TTC549 (cell line): Measurements from ENCODE around the gene TBL1XR1.

Experiments
- FAIRE-seq: peaks from 2 replicates; lab custom pipeline; 2012; peaks lifted over from hg19 to GRCh38; lab: Jason Lieb, UNC

Gene TBL1XR1

GRCh38 chr3:177061369-177061768 is 135.9 kb downstream of the TBL1XR1 start:
- no peak for FAIRE-seq

GRCh38 chr3:177060492-177060891 is 136.8 kb downstream of the TBL1XR1 start:
- no peak for FAIRE-seq

GRCh38 chr3:177058648-177059047 is 138.6 kb downstream of the TBL1XR1 start:
- no peak for FAIRE-seq

- FAIRE-seq: no peak
These were observed 139.5 kb downstream of the TBL1XR1 start for GRCh38 chr3:177057768-177058167.

- no peak for FAIRE-seq
These were observed 140.4 kb downstream of the TBL1XR1 start for GRCh38 chr3:177056927-177057326.

GRCh38 chr3:177055605-177056571 is 141.4 kb downstream of the TBL1XR1 start:
- no peak for FAIRE-seq

- FAIRE-seq: no peak
These were observed 144.2 kb downstream of the TBL1XR1 start for GRCh38 chr3:177053107-177053506.

GRCh38 chr3:177051411-177051810 is 145.9 kb downstream of the TBL1XR1 start:
- FAIRE-seq: no peak

- peak; percentile 95 for FAIRE-seq
These were observed 146.6 kb downstream of the TBL1XR1 start for GRCh38 chr3:177050501-177051237.

GRCh38 chr3:177045767-177046166 is 151.5 kb downstream of the TBL1XR1 start:
- FAIRE-seq: no peak

- no peak for FAIRE-seq
These were observed 152.1 kb downstream of the TBL1XR1 start for GRCh38 chr3:177045222-177045621.

GRCh38 chr3:177041730-177042551 is 155.3 kb downstream of the TBL1XR1 start:
- FAIRE-seq: no peak

GRCh38 chr3:177041021-177041729 is 156.1 kb downstream of the TBL1XR1 start:
- FAIRE-seq: no peak

- FAIRE-seq: no peak
These were observed 157.6 kb downstream of the TBL1XR1 start for GRCh38 chr3:177039490-177040274.

GRCh38 chr3:177037241-177037640 is 160.0 kb downstream of the TBL1XR1 start:
- no peak for FAIRE-seq

GRCh38 chr3:177035676-177036075 is 161.6 kb downstream of the TBL1XR1 start:
- no peak for FAIRE-seq

GRCh38 chr3:177034832-177035475 is 162.3 kb downstream of the TBL1XR1 start:
- FAIRE-seq: no peak

GRCh38 chr3:177026505-177027277 is 170.6 kb downstream of the TBL1XR1 start:
- FAIRE-seq: no peak

GRCh38 chr3:177015881-177016280 is 181.4 kb downstream of the TBL1XR1 start:
- FAIRE-seq: no peak
